CD14-positive monocyte (primary cell): ENCODE data around the gene TJP1. TPM values are rescaled to one million over a fixed set of nuclear protein-coding genes. Genes with fewer than 3 reads are reported as not detected.

Experiments
- DNase-seq, 3 donors: peaks; one replicate each; pipeline ENCODE4 v3.0.0-alpha.2; 2011 to 2022
- H2AFZ ChIP-seq: 2 replicates; pipeline ENCODE4 v1.6.0; 2012; ENCODE audit warnings: mild to moderate bottlenecking, low read depth, low read length, inconsistent platforms; ENCODE audit not compliant: insufficient read depth, poor library complexity, severe bottlenecking
- H3K27ac ChIP-seq, 2 donors: 1 replicate in 1 of 2; 2 replicates in 1 of 2; pipeline ENCODE4 v1.5.1; 2012 to 2013; ENCODE audit warnings: low read length in 2 of 2, control low read depth in 1 of 2, inconsistent platforms in 1 of 2, low read depth in 1 of 2, mild to moderate bottlenecking in 1 of 2
- H3K27me3 ChIP-seq, 2 donors: one replicate each; pipeline versions ENCODE4 v1.6.0 to v1.6.1; 2011 to 2013; ENCODE audit warnings: low read length in 2 of 2; ENCODE audit not compliant: control insufficient read depth in 2 of 2, insufficient read depth in 2 of 2
- H3K36me3 ChIP-seq, 2 donors: replicated peaks in 1 of 2; 1 replicate in 1 of 2; 2 replicates in 1 of 2; pipeline versions ENCODE4 v1.5.1 to v1.6.1; 2012 to 2013; ENCODE audit warnings: low read length in 2 of 2, control low read depth in 1 of 2, inconsistent platforms in 1 of 2, mild to moderate bottlenecking in 1 of 2; ENCODE audit not compliant: insufficient read depth in 2 of 2, control insufficient read depth in 1 of 2
- H3K4me1 ChIP-seq, 2 donors: 1 replicate in 1 of 2; 2 replicates in 1 of 2; pipeline versions ENCODE4 v1.5.1 to v1.6.1; 2012 to 2013; ENCODE audit warnings: low read length in 2 of 2, control low read depth in 1 of 2, inconsistent platforms in 1 of 2, mild to moderate bottlenecking in 1 of 2, moderate library complexity in 1 of 2; ENCODE audit not compliant: insufficient read depth in 2 of 2, control insufficient read depth in 1 of 2
- H3K4me2 ChIP-seq: replicated peaks from 2 replicates; pipeline ENCODE3; 2012; ENCODE audit warnings: low read length, moderate library complexity, mild to moderate bottlenecking; ENCODE audit not compliant: poor library complexity, severe bottlenecking; ENCODE audit errors: extremely low read depth
- H3K4me3 ChIP-seq, 3 experiments: fragments of 200-600 bp in 1 of 3; sonication (generic) in 1 of 3; replicated peaks in 1 of 3; 1 replicate in 2 of 3; 2 replicates in 1 of 3; pipeline ENCODE4 v1.5.1; 2011 to 2013; ENCODE audit warnings: low read length in 3 of 3, mild to moderate bottlenecking in 3 of 3, control low read depth in 2 of 3, low read depth in 2 of 3, inconsistent platforms in 1 of 3, moderate library complexity in 1 of 3
- H3K79me2 ChIP-seq: 2 replicates; pipeline ENCODE4 v1.6.0; 2012; ENCODE audit warnings: mild to moderate bottlenecking, control low read depth, inconsistent platforms, low read length, moderate library complexity; ENCODE audit not compliant: insufficient read depth
- H3K9ac ChIP-seq: 2 replicates; pipeline ENCODE4 v1.6.0; 2017; ENCODE audit warnings: low read length, mild to moderate bottlenecking; ENCODE audit not compliant: insufficient read depth, poor library complexity, severe bottlenecking
- H3K9me3 ChIP-seq, 2 donors: replicated peaks in 1 of 2; 1 replicate in 1 of 2; 2 replicates in 1 of 2; pipeline versions ENCODE4 v1.5.1 to v1.6.1; 2012 to 2013; ENCODE audit warnings: low read length in 2 of 2, control low read depth in 1 of 2; ENCODE audit not compliant: control insufficient read depth in 1 of 2, insufficient read depth in 1 of 2
- H4K20me1 ChIP-seq: 2 replicates; pipeline ENCODE4 v1.6.0; 2012; ENCODE audit warnings: mild to moderate bottlenecking, low read length, control low read depth, moderate library complexity; ENCODE audit not compliant: insufficient read depth
- H3K27ac Mint-ChIP-seq, 7 donors: one replicate each; pipeline ENCODE4 v1.8.0; 2020; ENCODE audit warnings: mild to moderate bottlenecking in 7 of 7, mixed read lengths in 7 of 7, moderate library complexity in 6 of 7, inconsistent platforms in 2 of 7
- H3K27me3 Mint-ChIP-seq, 3 donors: one replicate each; pipeline ENCODE4 v1.8.0; 2021 to 2022; ENCODE audit warnings: low read depth in 3 of 3, mild to moderate bottlenecking in 3 of 3, mixed read lengths in 3 of 3, moderate library complexity in 3 of 3, inconsistent platforms in 1 of 3
- H3K36me3 Mint-ChIP-seq, 2 donors: one replicate each; pipeline ENCODE4 v1.8.0; 2020; ENCODE audit warnings: mixed read lengths in 2 of 2, inconsistent platforms in 1 of 2, mild to moderate bottlenecking in 1 of 2
- H3K4me1 Mint-ChIP-seq: one replicate; pipeline ENCODE4 v1.8.0; 2020; ENCODE audit warnings: mild to moderate bottlenecking, mixed read lengths
- H3K4me3 Mint-ChIP-seq, 2 donors: one replicate each; pipeline ENCODE4 v1.8.0; 2020; ENCODE audit warnings: mild to moderate bottlenecking in 2 of 2, mixed read lengths in 2 of 2, moderate library complexity in 1 of 2
- H3K9me3 Mint-ChIP-seq, 7 donors: one replicate each; pipeline ENCODE4 v1.8.0; 2020 to 2022; ENCODE audit warnings: mixed read lengths in 7 of 7, mild to moderate bottlenecking in 6 of 7, moderate library complexity in 6 of 7, inconsistent platforms in 2 of 7
- WGBS: methylation state at CpG from one replicate; pipeline ENCODE4 v1.1.5; 2013; ENCODE audit warnings: missing lambda C conversion rate; ENCODE audit not compliant: insufficient coverage; 5-methylcytosine and 5-hydroxymethylcytosine counted together
- intact Hi-C, 2 donors: fragments of 100-400 bp; cut with micrococcal nuclease; formaldehyde crosslinking; loops; one replicate each; pipeline versions ENCODE4 v1.15.0 to v1.15.1; 2023
- polyA plus RNA-seq, 3 donors: library from polyadenylated mRNA; depleted of rRNA in 1 of 3; unstranded in 2 of 3; stranded (reverse) in 1 of 3; fragments of 300-500 nt in 2 of 3; fragments of >200 nt in 1 of 3; fragmentation: Illumina TruSeq in 2 of 3; gene quantifications; 1 replicate in 2 of 3; 2 replicates in 1 of 3; pipeline ENCODE4 v1.2.3, GENCODE V29; 2012 to 2021
- TF ChIP-seq, protein P1 (sequence below): fragments of 200-600 bp; IDR thresholded peaks from one replicate; pipeline ENCODE4 v1.8.0; 2022; ENCODE audit warnings: antibody characterized with exemption, mild to moderate bottlenecking

The TJP1 gene
- polyA plus RNA-seq, 3 donors: not detected

DNA sequence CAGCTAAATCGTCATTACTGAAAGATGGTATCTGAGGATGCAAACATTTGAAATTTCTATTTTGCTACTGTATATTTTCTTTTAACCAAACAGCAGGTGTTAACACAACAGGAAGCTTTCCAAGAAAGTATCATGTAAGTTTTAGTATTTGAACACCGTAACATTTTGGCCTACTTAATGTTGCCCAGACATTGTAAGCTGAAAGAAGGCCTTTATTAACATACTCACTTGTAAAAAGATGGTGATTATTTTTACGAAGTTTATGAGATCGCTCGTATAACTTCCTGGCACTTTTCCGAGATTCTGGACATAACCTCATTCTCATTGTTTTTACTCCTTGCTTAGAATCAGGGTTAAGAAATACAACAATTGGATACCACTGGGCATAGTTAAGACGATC, 95.7 kb downstream of the TJP1 start:
- no peak for DNase-seq
- Mint-ChIP-seq H3K9me3 (peaks cover 12 to 18% (median 15%) of the 10 kb centered on the region in 7 donors), H3K27ac (no peak overlapping the region)

DNA sequence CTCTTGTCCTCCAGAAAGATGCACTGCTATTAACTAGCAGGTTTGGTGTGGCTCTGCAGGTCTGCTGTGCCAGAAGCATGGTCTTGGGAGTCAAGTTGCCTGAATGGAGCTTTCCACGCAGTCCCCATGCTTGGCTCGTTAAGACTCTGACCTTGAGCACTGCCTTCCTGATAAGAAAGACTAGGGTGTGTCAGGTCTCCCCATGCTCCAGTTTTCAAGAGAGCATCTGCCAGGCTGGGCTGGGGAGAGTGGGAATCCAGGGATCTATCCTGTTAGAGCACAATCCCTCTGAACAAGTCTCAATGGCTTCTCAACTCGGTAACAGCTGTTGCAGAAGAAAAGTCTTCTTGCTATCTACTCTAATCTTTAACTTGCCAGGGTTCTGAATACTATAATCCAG, 98.2 kb downstream of the TJP1 start:
- Histone ChIP-seq H3K4me2 (no peak overlapping the region), H3K27ac (no peak overlapping the region), H3K79me2 (no peaks in the 10 kb centered on the region), H3K9ac (no peak overlapping the region), H2AFZ (no peak overlapping the region), H4K20me1 (no peaks in the 10 kb centered on the region), H3K36me3 (no peaks in the 10 kb centered on the region), H3K27me3 (no peaks in the 10 kb centered on the region), H3K9me3 (peaks cover 23 to 33% of the 10 kb centered on the region in 2 donors), H3K4me3 (no peak overlapping the region), H3K4me1 (no peaks in the 10 kb centered on the region)
- Mint-ChIP-seq H3K27ac (no peak overlapping the region), H3K36me3 (no peaks in the 10 kb centered on the region), H3K27me3 (peaks cover 0 to 5% (median 3%) of the 10 kb centered on the region in 3 donors), H3K9me3 (peaks cover 16 to 26% (median 23%) of the 10 kb centered on the region in 7 donors), H3K4me3 (no peak overlapping the region), H3K4me1 (no peaks in the 10 kb centered on the region)
- TF ChIP-seq, protein P1, sequence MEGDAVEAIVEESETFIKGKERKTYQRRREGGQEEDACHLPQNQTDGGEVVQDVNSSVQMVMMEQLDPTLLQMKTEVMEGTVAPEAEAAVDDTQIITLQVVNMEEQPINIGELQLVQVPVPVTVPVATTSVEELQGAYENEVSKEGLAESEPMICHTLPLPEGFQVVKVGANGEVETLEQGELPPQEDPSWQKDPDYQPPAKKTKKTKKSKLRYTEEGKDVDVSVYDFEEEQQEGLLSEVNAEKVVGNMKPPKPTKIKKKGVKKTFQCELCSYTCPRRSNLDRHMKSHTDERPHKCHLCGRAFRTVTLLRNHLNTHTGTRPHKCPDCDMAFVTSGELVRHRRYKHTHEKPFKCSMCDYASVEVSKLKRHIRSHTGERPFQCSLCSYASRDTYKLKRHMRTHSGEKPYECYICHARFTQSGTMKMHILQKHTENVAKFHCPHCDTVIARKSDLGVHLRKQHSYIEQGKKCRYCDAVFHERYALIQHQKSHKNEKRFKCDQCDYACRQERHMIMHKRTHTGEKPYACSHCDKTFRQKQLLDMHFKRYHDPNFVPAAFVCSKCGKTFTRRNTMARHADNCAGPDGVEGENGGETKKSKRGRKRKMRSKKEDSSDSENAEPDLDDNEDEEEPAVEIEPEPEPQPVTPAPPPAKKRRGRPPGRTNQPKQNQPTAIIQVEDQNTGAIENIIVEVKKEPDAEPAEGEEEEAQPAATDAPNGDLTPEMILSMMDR: no peak
- whole genome bisulfite sequencing: 88% methylated on average over 2 of the region's 3 CpGs
- intact Hi-C loops: no loop called here
- DNase-seq: no peak

More for the DNA sequence above, 95.7 kb downstream of the TJP1 start:
- Mint-ChIP-seq H3K4me1 (no peaks in the 10 kb centered on the region), H3K27me3 (peaks cover 2 to 5% (median 3%) of the 10 kb centered on the region in 3 donors), H3K4me3 (no peak overlapping the region), H3K36me3 (no peaks in the 10 kb centered on the region)
- no peak overlapping the region for H3K27ac ChIP-seq
- TF ChIP-seq, protein P1: no peak
- no CpG with 5 or more reads among the region's 7 CpGs for WGBS
- H3K9me3 ChIP-seq: peaks cover 21 to 23% of the 10 kb centered on the region in 2 donors
- H2AFZ ChIP-seq: no peak overlapping the region
- intact Hi-C loops: no loop called here
- no peaks in the 10 kb centered on the region for H3K4me1 ChIP-seq
- no peak overlapping the region for H3K4me3 ChIP-seq
- no peak overlapping the region for H3K9ac ChIP-seq
- H3K79me2 ChIP-seq: no peaks in the 10 kb centered on the region
- no peak overlapping the region for H3K4me2 ChIP-seq
- no peaks in the 10 kb centered on the region for H4K20me1 ChIP-seq
- no peaks in the 10 kb centered on the region for H3K36me3 ChIP-seq
- no peaks in the 10 kb centered on the region for H3K27me3 ChIP-seq
